ENCODE measurements around the gene ITPR1.

ITPR1 gene

GRCh38 chr3:4839278-4839677 lies 346.1 kb downstream of the ITPR1 start:
- no peak for DNase-seq

DNA sequence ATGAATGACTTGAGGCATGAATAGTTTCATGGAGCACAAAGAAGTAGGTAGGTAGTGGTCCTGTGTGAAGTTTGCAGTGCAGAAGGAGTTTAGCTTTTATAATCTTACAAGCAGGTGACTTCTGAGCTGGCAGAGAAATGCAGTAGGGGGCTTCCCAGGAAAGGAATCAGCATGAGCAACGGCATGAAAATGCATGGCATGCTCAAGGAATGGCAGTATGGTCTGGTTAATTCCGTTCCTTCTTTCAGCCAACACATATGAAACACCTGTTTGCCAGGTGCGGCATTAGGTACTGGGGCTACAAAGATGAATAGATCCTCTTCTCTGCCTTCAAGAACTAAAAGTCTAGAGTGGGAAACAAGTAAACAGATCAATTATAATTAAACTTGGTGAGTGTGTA lies 348.1 kb downstream of the ITPR1 start:
- DNase-seq: no peak

DNA sequence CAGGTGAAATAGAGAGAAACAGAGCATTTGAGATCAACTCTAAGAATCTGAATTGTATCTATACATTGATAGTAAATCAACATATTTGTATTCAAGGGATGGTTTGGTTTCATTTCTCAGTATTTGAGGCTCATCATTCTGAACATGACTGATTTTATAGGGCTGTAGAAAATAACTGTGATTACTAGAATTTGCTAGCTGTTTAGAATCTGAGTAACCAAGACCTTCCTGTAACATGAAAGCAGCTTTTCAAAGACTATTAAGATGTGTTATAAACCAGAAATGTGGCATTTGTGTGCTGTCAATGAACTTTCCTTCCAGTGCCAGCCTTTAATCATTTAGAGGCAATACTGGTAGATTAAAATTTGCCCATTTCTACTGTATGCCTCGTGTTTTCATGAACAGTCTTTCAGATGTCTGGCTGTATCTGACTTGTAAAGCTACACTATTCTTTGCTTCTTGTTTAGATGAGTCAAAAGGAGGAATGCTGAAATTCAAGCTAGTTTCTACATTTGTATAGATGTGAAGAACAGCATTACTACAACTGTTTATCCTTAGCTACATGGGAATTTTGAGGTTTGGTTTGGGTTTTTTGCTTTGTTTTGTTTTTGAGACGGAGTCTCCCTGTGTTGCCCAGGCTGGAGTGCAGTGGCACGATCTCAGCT lies 348.8 kb downstream of the ITPR1 start:
- no peak for DNase-seq

- no peak for DNase-seq
These were observed 350.5 kb downstream of the ITPR1 start for GRCh38 chr3:4843619-4844018.

GRCh38 chr3:4845882-4846281 lies 352.7 kb downstream of the ITPR1 start:
- no peak for DNase-seq

GRCh38 chr3:4846543-4846942 lies 353.4 kb downstream of the ITPR1 start:
- no peak for DNase-seq

DNA sequence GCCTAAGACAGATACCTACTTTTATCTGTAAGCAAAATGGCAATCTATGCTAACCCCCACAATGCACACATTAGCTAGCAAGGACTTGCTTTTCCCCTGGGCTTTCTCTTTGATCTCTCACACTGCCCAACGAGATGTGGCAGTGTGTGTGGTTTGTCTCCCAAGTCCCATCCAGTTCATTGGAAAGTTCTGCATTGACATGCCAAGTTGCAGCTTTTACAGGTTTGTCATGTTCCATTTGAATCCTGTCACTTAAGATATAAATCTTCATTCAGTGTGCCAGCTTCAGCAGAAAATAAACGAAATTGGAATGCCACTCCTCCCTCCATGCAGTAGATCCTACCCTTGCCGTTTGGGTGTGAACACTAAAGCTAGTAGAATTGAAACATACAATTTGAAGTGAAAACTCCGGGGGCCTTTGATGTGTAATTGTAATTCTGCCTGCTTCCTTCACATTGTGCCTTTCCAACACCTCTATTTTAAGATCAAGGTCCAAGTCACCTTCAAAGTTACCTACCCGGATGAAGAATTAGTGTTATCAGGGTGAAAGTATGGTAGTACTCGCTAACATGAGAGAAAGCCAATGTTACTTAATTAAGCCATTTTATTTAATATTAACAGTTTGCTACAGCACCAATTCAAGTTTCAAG lies 355.2 kb downstream of the ITPR1 start:
- DNase-seq: no peak

DNA sequence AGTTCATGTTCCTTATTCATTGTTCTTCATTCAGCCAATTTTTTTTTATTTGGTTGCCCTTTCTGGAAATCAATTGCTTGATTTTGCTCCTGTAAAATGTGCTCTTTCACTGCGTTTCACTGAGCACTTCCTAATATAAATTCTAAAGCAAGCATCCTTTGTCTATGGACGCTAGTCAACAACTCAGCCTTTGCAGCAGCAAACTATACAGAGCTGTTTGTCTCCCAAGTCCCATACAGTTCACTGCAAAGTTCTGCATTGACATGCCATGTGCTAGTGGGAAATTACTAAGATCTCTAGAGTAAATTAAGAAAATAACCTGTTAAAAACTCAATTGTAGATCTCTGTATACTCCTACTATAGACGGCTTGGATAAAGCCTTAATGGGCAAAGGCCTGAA lies 356.0 kb downstream of the ITPR1 start:
- DNase-seq: no peak

DNA sequence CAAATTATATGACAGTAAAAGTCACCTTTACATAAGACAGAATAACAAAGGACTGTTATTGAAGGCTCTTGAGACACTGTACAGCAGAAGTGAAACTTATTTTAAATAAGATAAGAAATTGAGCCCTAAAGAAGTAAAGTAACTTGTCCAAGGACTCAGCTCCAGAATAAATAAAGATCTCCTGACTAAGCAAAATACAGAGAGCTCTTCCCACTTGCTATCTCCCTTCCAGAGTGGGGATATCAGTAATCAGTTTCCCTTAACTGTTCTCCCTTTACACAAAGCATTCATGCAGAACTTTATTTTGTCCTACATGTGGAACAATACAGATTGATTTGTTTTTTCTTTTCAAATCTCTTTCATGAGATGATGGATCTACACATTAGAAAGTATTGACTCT lies 356.6 kb downstream of the ITPR1 start:
- no peak for DNase-seq

DNA sequence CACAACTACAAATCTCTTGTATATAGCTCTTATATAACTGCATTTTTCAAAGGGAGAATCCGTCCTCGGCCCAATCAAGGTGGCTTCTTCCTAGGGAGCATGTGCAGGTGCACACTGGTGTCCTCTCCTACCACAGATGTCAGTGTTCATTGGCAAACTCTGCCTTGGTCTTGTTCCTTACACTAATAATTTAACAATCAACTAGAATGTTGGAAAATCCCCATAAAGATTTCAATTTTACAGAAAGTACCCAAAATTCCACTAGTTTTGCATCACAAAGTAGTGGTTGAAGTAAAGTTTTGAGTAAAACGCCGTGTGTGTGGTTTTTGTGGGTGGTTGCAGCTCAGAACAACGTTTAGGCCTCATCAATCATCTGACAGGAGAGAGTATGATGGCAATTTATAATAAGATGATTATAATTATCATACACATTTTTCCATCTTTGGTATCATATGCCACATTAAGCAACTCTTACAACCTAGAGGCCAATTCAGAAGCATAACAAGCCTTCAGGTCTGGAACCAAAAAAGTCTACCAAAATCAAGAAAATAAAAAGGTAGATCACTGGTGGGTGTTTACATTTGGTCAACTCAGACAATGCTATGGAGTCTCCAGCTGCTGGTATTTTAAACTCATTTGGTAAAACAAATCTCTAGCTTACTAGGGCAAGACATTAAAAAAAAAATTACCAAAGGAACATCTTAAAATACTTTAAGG lies 357.2 kb downstream of the ITPR1 start:
- DNase-seq: no peak

- DNase-seq: no peak
These were observed 357.7 kb downstream of the ITPR1 start for GRCh38 chr3:4850928-4851265.

- DNase-seq: no peak
These were observed 359.9 kb downstream of the ITPR1 start for GRCh38 chr3:4852780-4853748.

DNA sequence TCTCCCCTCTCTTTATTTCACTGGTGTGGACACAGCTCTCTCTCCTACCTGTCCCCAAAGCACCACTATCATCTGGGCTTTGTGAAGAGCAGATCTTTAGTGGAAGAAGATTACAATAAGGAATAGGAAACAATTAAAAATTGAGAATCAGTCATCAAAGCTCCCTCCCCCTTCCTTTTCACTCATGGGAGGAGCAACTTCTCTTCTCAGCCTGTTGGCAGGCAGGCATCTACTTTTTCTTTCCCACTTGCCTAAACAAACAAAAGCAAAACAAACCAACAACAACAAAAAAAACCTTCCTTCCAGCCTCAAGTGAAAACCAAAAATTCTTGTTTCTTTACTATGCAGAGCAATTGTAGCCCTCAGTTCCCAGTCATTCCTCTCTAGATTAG lies 360.6 kb downstream of the ITPR1 start:
- no peak for DNase-seq

GRCh38 chr3:4855676-4856075 lies 362.5 kb downstream of the ITPR1 start:
- DNase-seq: no peak

DNA sequence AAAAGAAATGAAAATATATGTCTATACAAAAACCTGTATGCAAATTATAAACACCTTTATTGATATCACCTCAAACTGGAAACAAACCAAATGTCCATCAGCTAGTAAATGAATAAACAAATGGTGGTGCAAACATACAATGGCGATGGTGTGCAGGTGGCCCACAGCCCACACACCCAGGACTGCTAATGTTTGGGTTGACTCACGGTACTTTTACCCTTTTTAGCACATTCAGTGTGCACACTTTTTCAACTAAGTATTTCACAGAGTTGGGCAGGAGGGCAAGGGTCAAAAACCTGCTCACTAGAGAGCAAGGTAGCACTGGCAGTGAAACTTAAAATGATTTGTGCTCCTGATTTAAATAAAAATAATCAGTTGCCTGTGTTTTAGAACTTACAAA lies 363.0 kb downstream of the ITPR1 start:
- no peak for DNase-seq

- no peak for DNase-seq
These were observed 363.4 kb downstream of the ITPR1 start for GRCh38 chr3:4856564-4856963.

- DNase-seq: no peak
These were observed 363.8 kb downstream of the ITPR1 start for GRCh38 chr3:4856986-4857385.

DNA sequence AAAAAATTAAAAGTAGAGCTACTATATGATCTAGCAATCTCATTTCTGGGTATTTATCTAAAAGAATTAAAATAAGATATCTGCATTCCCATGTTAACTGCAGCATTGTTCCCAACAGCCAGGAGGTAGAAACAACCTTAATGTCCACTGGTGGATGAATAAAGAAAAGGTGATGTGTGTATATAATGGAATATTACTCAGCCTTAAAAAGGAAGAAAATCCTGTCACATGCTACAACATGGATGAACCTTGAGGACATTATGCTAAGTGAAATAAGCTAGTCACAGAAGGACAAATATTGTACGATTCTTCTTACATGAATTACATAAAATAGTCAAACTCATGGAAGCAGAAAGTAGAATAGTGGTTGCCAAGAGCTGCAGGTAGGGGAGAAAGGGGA lies 366.6 kb downstream of the ITPR1 start:
- no peak for DNase-seq

GRCh38 chr3:4862973-4863372 lies 369.8 kb downstream of the ITPR1 start:
- DNase-seq: no peak

DNA sequence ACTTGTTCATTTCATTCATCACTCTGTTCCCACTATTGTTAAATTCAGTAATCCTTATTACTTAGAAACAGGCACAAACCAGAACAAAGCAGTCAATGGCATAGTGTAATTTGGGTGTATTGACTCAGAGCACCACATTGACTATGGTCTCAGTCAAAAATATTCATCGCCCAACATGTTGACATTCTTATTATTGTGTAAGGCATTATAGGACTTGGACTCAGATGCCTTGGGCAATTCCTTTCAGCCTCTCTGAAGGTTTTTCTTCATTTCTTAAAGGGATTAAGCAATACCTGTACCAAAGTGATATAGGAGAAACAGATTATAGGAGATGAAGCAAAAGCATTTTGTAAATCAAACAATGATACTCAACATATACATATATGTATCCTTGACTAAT lies 371.4 kb downstream of the ITPR1 start:
- DNase-seq: no peak

- no peak for DNase-seq
These were observed 372.6 kb downstream of the ITPR1 start for GRCh38 chr3:4865714-4866113.

DNA sequence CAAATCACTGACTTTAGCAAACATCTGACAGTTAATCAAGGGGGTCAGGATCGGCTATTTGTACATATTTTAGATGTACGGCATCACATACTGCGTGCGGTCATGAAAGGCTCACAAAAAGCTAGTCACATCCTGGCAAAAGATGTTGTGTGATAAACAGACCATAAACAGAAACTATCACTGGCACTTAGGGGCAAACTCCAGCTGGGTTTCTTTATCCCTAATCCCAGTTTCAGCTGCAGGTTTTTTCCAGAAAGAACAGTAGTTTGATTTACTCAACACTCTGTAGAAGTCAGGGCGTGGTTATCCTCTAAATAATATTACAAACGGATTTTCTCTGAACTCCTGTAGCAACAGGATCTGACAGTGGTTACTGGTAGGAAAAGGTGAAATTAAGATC lies 373.7 kb downstream of the ITPR1 start:
- no peak for DNase-seq

- DNase-seq: no peak
These were observed 384.1 kb downstream of the ITPR1 start for GRCh38 chr3:4877173-4877787.
